K562 (cell line): Measurements from ENCODE around the gene SLC38A10. TPM values are rescaled to one million over a fixed set of nuclear protein-coding genes. Genes with fewer than 3 reads are reported as not detected.

Source experiments
- ATAC-seq: fragments of 200-7000 bp; cut with Tn5 transposase; 3 replicates; pipeline ENCODE4 v1.9.1; 2020; ENCODE audit warnings: moderate library complexity
- BruUV-seq: library from RNA; stranded (reverse); fragments of 400-500 nt; replicated peaks from 2 replicates; lab custom pipeline; 2021; lab: Mats Ljungman, UMichigan
- CTCF ChIA-PET: fragments of 300-600 bp; formaldehyde crosslinking; extraction: SDS; loops from one replicate; lab custom pipeline; 2021; ENCODE audit warnings: low intra/inter-chr PET ratio; lab: Yijun Ruan, JAX
- POLR2A ChIA-PET: fragments of 300-600, 350-650 bp; sonication (Branson Sonifier 250); formaldehyde crosslinking; extraction: SDS; loops from one replicate; lab custom pipeline; 2021; ENCODE audit warnings: antibody characterized with exemption, inconsistent platforms; lab: Yijun Ruan, JAX
- DNase-seq, 4 experiments: peaks; one replicate each; pipeline versions ENCODE4 v3.0.0 to v3.0.0-alpha.2; 2011 to 2018; ENCODE audit warnings: low spot score in 3 of 4, mixed read lengths in 3 of 4; ENCODE audit errors: extremely low read depth in 1 of 4
- FAIRE-seq: peaks from 2 replicates; lab custom pipeline; 2011; peaks lifted over from hg19 to GRCh38; lab: Jason Lieb, UNC
- H2AFZ ChIP-seq: 2 replicates; pipeline ENCODE4 v1.6.0; 2011; ENCODE audit warnings: low read depth, low read length, control low read depth, inconsistent platforms
- H3K27ac ChIP-seq: fragments of 200-600 bp; 3 replicates; pipeline ENCODE4 v1.8.0; 2011; ENCODE audit warnings: low read depth, mild to moderate bottlenecking, control low read depth, inconsistent platforms, low read length, moderate library complexity, mixed read lengths; ENCODE audit errors: extremely low read depth
- H3K27me3 ChIP-seq, 2 experiments: fragments of 300-600 bp in 1 of 2; 2 replicates in 1 of 2; 3 replicates in 1 of 2; pipeline versions ENCODE4 v1.6.0 to v1.8.0; 2011; ENCODE audit warnings: inconsistent platforms in 2 of 2, low read length in 2 of 2, mild to moderate bottlenecking in 1 of 2, mixed read lengths in 1 of 2, moderate library complexity in 1 of 2; ENCODE audit not compliant: control insufficient read depth in 2 of 2, insufficient read depth in 2 of 2
- H3K36me3 ChIP-seq: fragments of 300-600 bp; 3 replicates; pipeline ENCODE4 v1.8.0; 2011; ENCODE audit warnings: mild to moderate bottlenecking, low read length, inconsistent platforms; ENCODE audit not compliant: control insufficient read depth, insufficient read depth
- H3K4me1 ChIP-seq, 2 experiments: fragments of 200-600 bp in 1 of 2; replicated peaks in 1 of 2; 2 replicates in 1 of 2; 3 replicates in 1 of 2; pipeline versions ENCODE4 v1.5.1 to v1.8.0; 2011; ENCODE audit warnings: inconsistent platforms in 2 of 2, low read length in 2 of 2, mild to moderate bottlenecking in 1 of 2, mixed read lengths in 1 of 2, moderate library complexity in 1 of 2; ENCODE audit not compliant: control insufficient read depth in 2 of 2, insufficient read depth in 2 of 2
- H3K4me2 ChIP-seq: 2 replicates; pipeline ENCODE4 v1.6.1; 2011; ENCODE audit warnings: low read length, control low read depth, inconsistent platforms, mixed read lengths; ENCODE audit not compliant: insufficient read depth
- H3K4me3 ChIP-seq: fragments of 200-600 bp; sonication (generic), shearing (Covaris generic); 2 replicates; pipeline ENCODE4 v1.5.1; 2016; ENCODE audit warnings: control low read depth, inconsistent platforms
- H3K79me2 ChIP-seq: fragments of 200-600 bp; 3 replicates; pipeline ENCODE4 v1.8.0; 2011; ENCODE audit warnings: low read length, inconsistent platforms; ENCODE audit not compliant: control insufficient read depth, insufficient read depth
- H3K9ac ChIP-seq, 2 experiments: 2 replicates each; pipeline versions ENCODE4 v1.6.0 to v1.6.1; 2011; ENCODE audit warnings: low read depth in 2 of 2, low read length in 2 of 2, control low read depth in 1 of 2, inconsistent platforms in 1 of 2, mild to moderate bottlenecking in 1 of 2, mixed read lengths in 1 of 2; ENCODE audit not compliant: insufficient read depth in 1 of 2
- H3K9me1 ChIP-seq: one replicate; pipeline ENCODE4 v1.6.0; 2011; ENCODE audit warnings: inconsistent platforms, mild to moderate bottlenecking, low read length, moderate library complexity; ENCODE audit not compliant: control insufficient read depth, insufficient read depth
- H3K9me3 ChIP-seq: replicated peaks from 2 replicates; pipeline ENCODE4 v1.5.1; 2011; ENCODE audit warnings: low read depth, low read length, inconsistent platforms; ENCODE audit not compliant: control insufficient read depth, insufficient read depth
- H4K20me1 ChIP-seq: replicated peaks from 2 replicates; pipeline ENCODE4 v1.6.1; 2011; ENCODE audit warnings: low read length, inconsistent platforms, mixed read lengths; ENCODE audit not compliant: control insufficient read depth, insufficient read depth
- CHCHD3 ChIP-seq: fragments of 250-450 bp; sonication (Bioruptor Pico); IDR thresholded peaks from 2 replicates; pipeline ENCODE4 v2.1.2; 2022; ENCODE audit warnings: mild to moderate bottlenecking
- DEAF1 ChIP-seq: fragments of 450-650 bp; formaldehyde crosslinking; IDR thresholded peaks from 2 replicates; pipeline ENCODE4 v1.4.0; 2020; ENCODE audit warnings: mild to moderate bottlenecking, moderate library complexity
- ETV5 ChIP-seq: sonication (generic); formaldehyde crosslinking; IDR thresholded peaks from 2 replicates; pipeline ENCODE4 v1.4.0; 2020; ENCODE audit warnings: low read depth, mild to moderate bottlenecking, missing genetic modification reagents
- FOXP1 ChIP-seq: sonication (generic); formaldehyde crosslinking; IDR thresholded peaks from 2 replicates; pipeline ENCODE4 v1.8.0; 2022; ENCODE audit warnings: mild to moderate bottlenecking, missing genetic modification reagents
- HEY1 ChIP-seq: fragments of 250-450 bp; sonication (Bioruptor Pico); IDR thresholded peaks from 2 replicates; pipeline ENCODE4 v1.5.0; 2020; ENCODE audit warnings: mild to moderate bottlenecking, moderate library complexity, borderline replicate concordance
- KAT8 ChIP-seq: fragments of 450-650 bp; IDR thresholded peaks from 2 replicates; pipeline ENCODE4 v1.6.1; 2016; ENCODE audit warnings: low read depth, mild to moderate bottlenecking
- MEIS2 ChIP-seq: fragments of 450-650 bp; IDR thresholded peaks from 2 replicates; pipeline ENCODE4 v1.6.1; 2014; ENCODE audit warnings: mild to moderate bottlenecking; ENCODE audit not compliant: partially characterized antibody
- PHF8 ChIP-seq: fragments of 200-600 bp; sonication (generic); IDR thresholded peaks from 2 replicates; pipeline ENCODE4 v1.6.1; 2012; ENCODE audit warnings: mixed run types, mild to moderate bottlenecking, inconsistent platforms, low read length, moderate library complexity, borderline replicate concordance
- RBBP5 ChIP-seq: fragments of 200-600 bp; sonication (generic); IDR thresholded peaks from 2 replicates; pipeline ENCODE4 v1.6.1; 2012; ENCODE audit warnings: borderline replicate concordance, mild to moderate bottlenecking, low read length, control low read depth, inconsistent platforms; ENCODE audit not compliant: insufficient read depth, poor library complexity, severe bottlenecking
- TFAM ChIP-seq: fragments of 250-450 bp; sonication (Bioruptor Pico); conservative IDR thresholded peaks from 2 replicates; pipeline ENCODE4 v1.5.0; 2021; ENCODE audit warnings: mild to moderate bottlenecking, moderate library complexity
- ZBTB12 ChIP-seq: fragments of 250-450 bp; sonication (Bioruptor Pico); IDR thresholded peaks from 2 replicates; pipeline ENCODE4 v1.4.0; 2020
- ZNF121 ChIP-seq: sonication (generic); formaldehyde crosslinking; conservative IDR thresholded peaks from 2 replicates; pipeline ENCODE4 v1.8.0; 2022; ENCODE audit warnings: missing genetic modification reagents
- ZSCAN32 ChIP-seq: fragments of 450-650 bp; formaldehyde crosslinking; IDR thresholded peaks from 2 replicates; pipeline ENCODE4 v1.4.0; 2020; ENCODE audit warnings: mild to moderate bottlenecking, moderate library complexity
- WGBS: fragments of 100-300 bp; shearing (Covaris generic); methylation state at CpG from one replicate; pipeline ENCODE4 v1.1.6; 2016; ENCODE audit warnings: low coverage, mixed read lengths; ENCODE audit not compliant: insufficient coverage; ENCODE audit errors: missing lambda C conversion rate; 5-methylcytosine and 5-hydroxymethylcytosine counted together
- in situ Hi-C: fragments of 300-500 bp; cut with MboI; formaldehyde crosslinking; loops from 4 replicates; pipeline ENCODE4 v1.15.0; 2018; ENCODE audit warnings: inconsistent platforms, mixed read lengths
- intact Hi-C: fragments of 100-400 bp; cut with micrococcal nuclease; formaldehyde crosslinking; loops from 2 replicates; pipeline ENCODE4 v1.14.2; 2022
- polyA plus RNA-seq, 8 experiments: library from polyadenylated mRNA; depleted of rRNA in 4 of 8; stranded (reverse) in 5 of 8; unstranded in 3 of 8; fragments of >200 nt; fragmentation: Nextera tagmentation in 2 of 8; fragmentation: Illumina TruSeq in 1 of 8; extraction: Ambion mirVana in 2 of 8; extraction: Trizol in 1 of 8; gene quantifications; 2 replicates each; pipeline versions ENCODE4 v1.2.1 to v1.2.3, GENCODE V29; 2011 to 2014; ENCODE audit warnings: inconsistent platforms in 1 of 8, missing spikeins in 1 of 8
- total RNA-seq, 7 experiments: library from RNA; depleted of rRNA in 6 of 7; stranded (reverse); fragments of >200 nt in 6 of 7; fragmentation: Illumina TruSeq in 2 of 7; extraction: Trizol in 2 of 7; gene quantifications; 2 replicates each; pipeline versions ENCODE4 v1.2.1 to v1.2.3, GENCODE V29; 2011 to 2021; ENCODE audit warnings: low replicate concordance in 1 of 7
- TF ChIP-seq, protein P1 (sequence below): sonication (generic); formaldehyde crosslinking; IDR thresholded peaks from 2 replicates; pipeline ENCODE4 v1.8.0; 2022; ENCODE audit warnings: missing genetic modification reagents, mild to moderate bottlenecking, borderline replicate concordance
- TF ChIP-seq, protein P2 (sequence below): fragments of 250-450 bp; sonication (Bioruptor Pico); IDR thresholded peaks from 2 replicates; pipeline ENCODE4 v1.8.0; 2021; ENCODE audit warnings: mild to moderate bottlenecking, moderate library complexity

Gene SLC38A10
- total and polyA plus RNA-seq, 9 of the 15 experiments (the other 6 are each of a cell fraction or from before 2014, with no cell fraction given): 0.45 to 54.2 (median 13.8) TPM

GRCh38 chr17:81342269-81343070, 47.4 kb upstream of the SLC38A10 start:
- no peak for DNase-seq
- Histone ChIP-seq H3K9ac (peak overlapping the region in 1 of 2 experiments; percentile 59; a peak in 2 of 4 replicates), H3K27ac (no peak overlapping the region), H3K36me3 (peaks cover 12% of the 10 kb centered on the region; the same call in 1 of the 3 replicates), H3K4me3 (peak overlapping the region; percentile 94; the same call in 1 of the 2 replicates), H3K79me2 (peaks cover 58% of the 10 kb centered on the region), H3K4me1 (peaks cover 8 to 79% of the 10 kb centered on the region in 2 experiments; a peak in 4 of 5 replicates), H3K27me3 (no peaks in the 10 kb centered on the region), H3K9me3 (no peaks in the 10 kb centered on the region), H2AFZ (no peak overlapping the region), H4K20me1 (0 out of 2 replicates have a peak, but pooled peaks cover 4% of the 10 kb centered on the region), H3K4me2 (peak overlapping the region; percentile 87; the same call in 1 of the 2 replicates), H3K9me1 (peaks cover 3% of the 10 kb centered on the region)
- ChIA-PET POLR2A (interaction anchor here (0.6 kb wide), 2 partner anchors 12 to 527 kb away, joined by 4 read pairs; no protein-coding TSS in a partner anchor), CTCF (no interaction called here)
- BruUV-seq: no TSS peak
- ATAC-seq: no peak
- no peak for FAIRE-seq
- in situ Hi-C loops: no loop called here
- WGBS: 94% methylated on average over 33 of the region's 55 CpGs
- intact Hi-C loops: no loop called here
- TF ChIP-seq ZNF121 (CRISPR knock-in tag): no peak
- TF ChIP-seq ZSCAN32 (CRISPR knock-in tag): no peak
- no peak for TF ChIP-seq FOXP1
- TF ChIP-seq, protein P1, sequence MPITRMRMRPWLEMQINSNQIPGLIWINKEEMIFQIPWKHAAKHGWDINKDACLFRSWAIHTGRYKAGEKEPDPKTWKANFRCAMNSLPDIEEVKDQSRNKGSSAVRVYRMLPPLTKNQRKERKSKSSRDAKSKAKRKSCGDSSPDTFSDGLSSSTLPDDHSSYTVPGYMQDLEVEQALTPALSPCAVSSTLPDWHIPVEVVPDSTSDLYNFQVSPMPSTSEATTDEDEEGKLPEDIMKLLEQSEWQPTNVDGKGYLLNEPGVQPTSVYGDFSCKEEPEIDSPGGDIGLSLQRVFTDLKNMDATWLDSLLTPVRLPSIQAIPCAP (CRISPR knock-in tag): no peak
- no peak for TF ChIP-seq TFAM (CRISPR knock-in tag)
- TF ChIP-seq HEY1 (CRISPR knock-in tag): no peak
- TF ChIP-seq ETV5 (CRISPR knock-in tag): no peak
- no peak for TF ChIP-seq MEIS2
- no peak for TF ChIP-seq RBBP5
- TF ChIP-seq ZBTB12 (CRISPR knock-in tag): no peak
- TF ChIP-seq KAT8: no peak
- TF ChIP-seq CHCHD3 (CRISPR knock-in tag): no peak
- no peak for TF ChIP-seq PHF8
- TF ChIP-seq DEAF1: no peak
- TF ChIP-seq, protein P2, sequence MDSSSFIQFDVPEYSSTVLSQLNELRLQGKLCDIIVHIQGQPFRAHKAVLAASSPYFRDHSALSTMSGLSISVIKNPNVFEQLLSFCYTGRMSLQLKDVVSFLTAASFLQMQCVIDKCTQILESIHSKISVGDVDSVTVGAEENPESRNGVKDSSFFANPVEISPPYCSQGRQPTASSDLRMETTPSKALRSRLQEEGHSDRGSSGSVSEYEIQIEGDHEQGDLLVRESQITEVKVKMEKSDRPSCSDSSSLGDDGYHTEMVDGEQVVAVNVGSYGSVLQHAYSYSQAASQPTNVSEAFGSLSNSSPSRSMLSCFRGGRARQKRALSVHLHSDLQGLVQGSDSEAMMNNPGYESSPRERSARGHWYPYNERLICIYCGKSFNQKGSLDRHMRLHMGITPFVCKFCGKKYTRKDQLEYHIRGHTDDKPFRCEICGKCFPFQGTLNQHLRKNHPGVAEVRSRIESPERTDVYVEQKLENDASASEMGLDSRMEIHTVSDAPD (CRISPR knock-in tag): no peak
